ENCODE data around the gene ZNF135. TPM values are rescaled to one million over a fixed set of nuclear protein-coding genes. Genes with fewer than 3 reads are reported as not detected.

The ZNF135 gene
- total and polyA plus RNA-seq, 2 of the 13 experiments (the other 11 are each of a cell fraction or from before 2014, with no cell fraction given) = not detected

DNA sequence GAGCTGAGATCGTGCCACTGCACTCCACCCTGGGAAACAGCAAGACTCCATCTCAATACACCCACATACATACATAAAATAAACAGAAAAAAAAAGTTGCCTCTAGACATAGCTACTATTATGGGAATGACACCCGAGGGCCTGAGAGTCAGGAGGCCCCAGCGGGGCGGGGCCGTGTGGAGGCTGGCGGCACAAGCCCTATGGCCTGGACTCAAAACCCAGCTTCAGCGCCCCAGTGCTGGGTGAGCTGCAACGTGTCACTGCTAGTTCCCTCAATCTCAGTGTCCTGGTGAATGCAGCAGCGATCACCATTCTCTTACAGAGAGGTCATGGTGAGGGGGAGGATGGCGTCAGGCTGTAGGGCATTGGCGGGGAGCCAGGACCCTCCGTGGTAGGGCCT lies 34.4 kb upstream of the ZNF135 start:
- 39% methylated on average over 7 of the region's 12 CpGs for WGBS (ENCODE audit: low lambda C conversion rate)
- H3K79me2 ChIP-seq (ENCODE audit: insufficient read depth, low read length) = no peaks in the 10 kb centered on the region
- in situ Hi-C loops (cut with HindIII; ENCODE audit: extremely low pct_ligation_motif_present, low pct_unique_long_range_greater_than_20kb) (no loop called here), intact Hi-C loops (cut with micrococcal nuclease; ENCODE audit: unreplicated experiment) (no loop called here)
- FAIRE-seq (no peak), ATAC-seq (no peak), DNase-seq (ENCODE audit: low spot score) (no peak)
- no peak overlapping the region for H3K4me2 ChIP-seq (ENCODE audit: low read depth, low read length)
- H3K36me3 ChIP-seq (replicated peaks in 1 of 2; ENCODE audit: control insufficient read depth in 1 of 2, insufficient read depth in 2 of 2, low read length in 2 of 2) = no peaks in the 10 kb centered on the region
- BruUV-seq (replicated peaks) = no TSS peak
- no peak overlapping the region for H2AFZ ChIP-seq (ENCODE audit: low read length)
- H3K4me3 ChIP-seq (replicated peaks in 1 of 3; ENCODE audit: insufficient read depth in 1 of 3, low read depth in 2 of 3, low read length in 3 of 3) = no peak overlapping the region
- H3K4me1 ChIP-seq (ENCODE audit: insufficient read depth, low read length) = no peaks in the 10 kb centered on the region
- H3K9ac ChIP-seq (ENCODE audit: insufficient read depth, low read depth, low read length) = no peak overlapping the region
- H3K9me3 ChIP-seq (ENCODE audit: low read length) = peaks cover 46% of the 10 kb centered on the region
- CTCF ChIA-PET (ENCODE audit: low intra/inter-chr PET ratio, low total read pairs) = no interaction called here
- no peak overlapping the region for H3K27ac ChIP-seq (ENCODE audit: extremely low read length, insufficient read depth, low read length)
- H4K20me1 ChIP-seq (ENCODE audit: insufficient read depth, low read length) = no peaks in the 10 kb centered on the region
- H3K27me3 ChIP-seq (ENCODE audit: control insufficient read depth in 1 of 2, insufficient read depth in 2 of 2, low read length in 2 of 2) = no peaks in the 10 kb centered on the region
- TF ChIP-seq MBD4 (IDR thresholded peaks at IDR 0.05; ENCODE audit: borderline replicate concordance, low read length) = no peak
- no peak for TF ChIP-seq KDM4B (CRISPR knock-in tag; IDR thresholded peaks at IDR 0.05)
- TF ChIP-seq KLF16 (CRISPR knock-in tag; IDR thresholded peaks at IDR 0.05) = no peak
- no peak for TF ChIP-seq CBX2 (IDR thresholded peaks at IDR 0.05; ENCODE audit: low read depth, low read length)
- no peak for TF ChIP-seq CBX2 (CRISPR knock-in tag; IDR thresholded peaks at IDR 0.05; ENCODE audit: low read depth)
- no peak for TF ChIP-seq FOXK2 (IDR thresholded peaks at IDR 0.05)
- TF ChIP-seq ZNF556 (CRISPR knock-in tag; IDR thresholded peaks at IDR 0.05; ENCODE audit: borderline replicate concordance) = no peak
- no peak for TF ChIP-seq NR2F1 (CRISPR knock-in tag; IDR thresholded peaks at IDR 0.05)
- no peak for TF ChIP-seq DPF2 (CRISPR knock-in tag; IDR thresholded peaks at IDR 0.05; ENCODE audit: borderline replicate concordance, low read depth)
- no peak for TF ChIP-seq HNRNPL (IDR thresholded peaks at IDR 0.05; ENCODE audit: low read depth, low read length)
- no peak for TF ChIP-seq HNF4G (IDR thresholded peaks at IDR 0.05; ENCODE audit: borderline replicate concordance, low read depth, low read length)
- TF ChIP-seq HNF4G (CRISPR knock-in tag; IDR thresholded peaks at IDR 0.05; ENCODE audit: borderline replicate concordance, low read depth) = no peak
- TF ChIP-seq, protein P1, sequence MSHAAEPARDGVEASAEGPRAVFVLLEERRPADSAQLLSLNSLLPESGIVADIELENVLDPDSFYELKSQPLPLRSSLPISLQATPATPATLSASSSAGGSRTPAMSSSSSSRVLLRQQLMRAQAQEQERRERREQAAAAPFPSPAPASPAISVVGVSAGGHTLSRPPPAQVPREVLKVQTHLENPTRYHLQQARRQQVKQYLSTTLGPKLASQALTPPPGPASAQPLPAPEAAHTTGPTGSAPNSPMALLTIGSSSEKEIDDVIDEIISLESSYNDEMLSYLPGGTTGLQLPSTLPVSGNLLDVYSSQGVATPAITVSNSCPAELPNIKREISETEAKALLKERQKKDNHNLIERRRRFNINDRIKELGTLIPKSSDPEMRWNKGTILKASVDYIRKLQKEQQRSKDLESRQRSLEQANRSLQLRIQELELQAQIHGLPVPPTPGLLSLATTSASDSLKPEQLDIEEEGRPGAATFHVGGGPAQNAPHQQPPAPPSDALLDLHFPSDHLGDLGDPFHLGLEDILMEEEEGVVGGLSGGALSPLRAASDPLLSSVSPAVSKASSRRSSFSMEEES (CRISPR knock-in tag; IDR thresholded peaks at IDR 0.05) = no peak
- POLR2A ChIA-PET = no interaction called here

Data from HepG2 (cell line).